ENCODE results near the gene TRAPPC2.

TRAPPC2 gene

GRCh38 chrX:13664020-13664419, 70.4 kb downstream of the TRAPPC2 start:
- no peak for DNase-seq

- no peak for DNase-seq
These were observed 72.0 kb downstream of the TRAPPC2 start for GRCh38 chrX:13662355-13662791.
